T-helper 1 cell (primary cell): ENCODE data around the gene SMIM13.

Source experiments
- DNase-seq, 5 donors: peaks; one replicate each; pipeline ENCODE4 v3.0.0-alpha.2; 2012 to 2020

SMIM13 gene

GRCh38 chr6:11123978-11124377 is 30.3 kb downstream of the SMIM13 start:
- DNase-seq = no peak

GRCh38 chr6:11126876-11127275 is 33.2 kb downstream of the SMIM13 start:
- DNase-seq = no peak

GRCh38 chr6:11128608-11129007 is 35.0 kb downstream of the SMIM13 start:
- no peak for DNase-seq

GRCh38 chr6:11129908-11130565 is 36.4 kb downstream of the SMIM13 start:
- DNase-seq = no peak

- DNase-seq = no peak
Measured at GRCh38 chr6:11130605-11131004, 37.0 kb downstream of the SMIM13 start.

GRCh38 chr6:11132194-11132888 is 38.7 kb downstream of the SMIM13 start:
- DNase-seq = no peak

GRCh38 chr6:11133281-11133680 is 39.6 kb downstream of the SMIM13 start:
- no peak for DNase-seq

- no peak for DNase-seq
Measured at GRCh38 chr6:11136809-11137208, 43.2 kb downstream of the SMIM13 start.

- DNase-seq = no peak
Measured at GRCh38 chr6:11139051-11139960, 45.7 kb downstream of the SMIM13 start.

GRCh38 chr6:11140056-11140455 is 46.4 kb downstream of the SMIM13 start:
- no peak for DNase-seq

GRCh38 chr6:11141295-11141694 is 47.7 kb downstream of the SMIM13 start:
- no peak for DNase-seq

GRCh38 chr6:11142296-11143027 is 48.8 kb downstream of the SMIM13 start:
- DNase-seq = no peak

- no peak for DNase-seq
Measured at GRCh38 chr6:11143394-11144371, 50.0 kb downstream of the SMIM13 start.

GRCh38 chr6:11144393-11144851 is 50.8 kb downstream of the SMIM13 start:
- DNase-seq = peak; percentile 41 to 75 (median 65)

- no peak for DNase-seq
Measured at GRCh38 chr6:11146117-11146826, 52.6 kb downstream of the SMIM13 start.

- DNase-seq = no peak
Measured at GRCh38 chr6:11149551-11149950, 55.9 kb downstream of the SMIM13 start.

GRCh38 chr6:11151488-11151887 is 57.9 kb downstream of the SMIM13 start:
- no peak for DNase-seq

GRCh38 chr6:11152581-11152980 is 58.9 kb downstream of the SMIM13 start:
- no peak for DNase-seq

- no peak for DNase-seq
Measured at GRCh38 chr6:11153447-11153846, 59.8 kb downstream of the SMIM13 start.

- no peak for DNase-seq
Measured at GRCh38 chr6:11155589-11155988, 62.0 kb downstream of the SMIM13 start.

- DNase-seq = no peak
Measured at GRCh38 chr6:11160199-11160598, 66.6 kb downstream of the SMIM13 start.
